ENCODE measurements around the gene CAP1.

CAP1 gene

DNA sequence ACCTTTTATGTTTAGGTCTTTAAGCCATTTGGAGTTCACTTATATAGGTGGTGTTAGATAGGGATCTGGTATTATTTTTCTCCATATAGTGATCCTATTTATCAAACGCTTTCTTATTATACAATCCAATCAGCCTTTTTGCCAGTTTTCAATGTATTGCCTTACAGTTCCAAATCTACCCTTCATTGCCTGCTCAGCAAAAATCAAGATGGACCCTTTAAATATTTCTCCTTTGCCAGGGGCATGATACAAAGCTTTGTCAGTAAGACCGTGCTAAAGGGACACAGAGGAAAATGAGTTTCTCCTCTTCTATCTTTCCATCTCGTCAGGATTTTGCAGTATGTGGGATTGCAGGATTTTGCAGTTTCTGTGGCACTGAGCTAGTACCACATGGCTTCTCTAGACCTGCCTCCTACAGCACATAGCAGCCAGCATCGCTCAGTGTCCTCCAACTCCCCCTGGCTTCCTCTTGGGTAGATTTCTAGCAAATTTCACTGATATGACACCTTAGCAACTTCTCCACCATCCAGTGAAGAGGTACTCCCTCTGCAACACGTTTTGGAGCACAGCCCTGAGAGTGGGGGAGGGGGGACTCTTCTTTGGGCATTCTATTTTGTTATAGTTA, 22.5 kb upstream of the CAP1 start:
- TF ChIP-seq, protein P1, sequence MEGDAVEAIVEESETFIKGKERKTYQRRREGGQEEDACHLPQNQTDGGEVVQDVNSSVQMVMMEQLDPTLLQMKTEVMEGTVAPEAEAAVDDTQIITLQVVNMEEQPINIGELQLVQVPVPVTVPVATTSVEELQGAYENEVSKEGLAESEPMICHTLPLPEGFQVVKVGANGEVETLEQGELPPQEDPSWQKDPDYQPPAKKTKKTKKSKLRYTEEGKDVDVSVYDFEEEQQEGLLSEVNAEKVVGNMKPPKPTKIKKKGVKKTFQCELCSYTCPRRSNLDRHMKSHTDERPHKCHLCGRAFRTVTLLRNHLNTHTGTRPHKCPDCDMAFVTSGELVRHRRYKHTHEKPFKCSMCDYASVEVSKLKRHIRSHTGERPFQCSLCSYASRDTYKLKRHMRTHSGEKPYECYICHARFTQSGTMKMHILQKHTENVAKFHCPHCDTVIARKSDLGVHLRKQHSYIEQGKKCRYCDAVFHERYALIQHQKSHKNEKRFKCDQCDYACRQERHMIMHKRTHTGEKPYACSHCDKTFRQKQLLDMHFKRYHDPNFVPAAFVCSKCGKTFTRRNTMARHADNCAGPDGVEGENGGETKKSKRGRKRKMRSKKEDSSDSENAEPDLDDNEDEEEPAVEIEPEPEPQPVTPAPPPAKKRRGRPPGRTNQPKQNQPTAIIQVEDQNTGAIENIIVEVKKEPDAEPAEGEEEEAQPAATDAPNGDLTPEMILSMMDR (IDR thresholded peaks at IDR 0.05; ENCODE audit: low read depth, low read length), result no peak
- in situ Hi-C loops (cut with HindIII; ENCODE audit: low sequenced_read_pairs), result no loop called here
- H3K4me3 ChIP-seq (ENCODE audit: low read depth, low read length), result no peak overlapping the region
- no peak for DNase-seq (ENCODE audit: low read depth, low spot score)

DNA sequence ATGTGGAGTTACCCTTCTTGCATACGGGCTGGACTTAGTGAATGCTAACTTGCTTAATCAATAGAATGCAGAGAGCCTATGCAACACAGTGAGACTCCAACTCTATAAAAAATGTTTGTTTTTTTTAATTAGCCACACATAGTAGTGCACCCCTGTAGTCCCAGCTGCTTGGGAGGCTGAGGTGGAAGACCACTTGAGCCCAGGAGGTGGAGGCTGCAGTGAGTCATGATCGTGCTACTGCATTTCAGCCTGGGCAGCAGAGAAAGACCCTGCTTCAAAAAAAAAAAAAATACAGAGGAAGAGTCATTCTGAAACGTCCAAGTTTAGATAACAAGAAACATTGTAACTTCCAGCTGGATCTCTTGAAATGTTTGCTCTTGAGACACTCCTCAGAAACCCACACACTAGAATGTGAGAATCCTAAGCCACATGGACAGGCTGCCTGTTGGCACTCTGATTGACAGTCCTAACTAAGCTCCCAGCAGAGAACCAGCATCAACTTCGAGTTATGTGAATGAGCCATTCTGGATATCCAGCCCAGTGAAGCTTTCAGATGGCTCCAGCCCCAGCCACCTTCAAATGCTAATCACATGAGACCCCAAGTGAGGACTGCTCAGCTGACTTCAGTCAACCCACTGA, 20.0 kb upstream of the CAP1 start:
- H3K4me3 ChIP-seq (ENCODE audit: low read depth, low read length), result no peak overlapping the region
- TF ChIP-seq, protein P1 (IDR thresholded peaks at IDR 0.05; ENCODE audit: low read depth, low read length), result no peak
- in situ Hi-C loops (cut with HindIII; ENCODE audit: low sequenced_read_pairs), result no loop called here
- DNase-seq (ENCODE audit: low read depth, low spot score), result no peak

DNA sequence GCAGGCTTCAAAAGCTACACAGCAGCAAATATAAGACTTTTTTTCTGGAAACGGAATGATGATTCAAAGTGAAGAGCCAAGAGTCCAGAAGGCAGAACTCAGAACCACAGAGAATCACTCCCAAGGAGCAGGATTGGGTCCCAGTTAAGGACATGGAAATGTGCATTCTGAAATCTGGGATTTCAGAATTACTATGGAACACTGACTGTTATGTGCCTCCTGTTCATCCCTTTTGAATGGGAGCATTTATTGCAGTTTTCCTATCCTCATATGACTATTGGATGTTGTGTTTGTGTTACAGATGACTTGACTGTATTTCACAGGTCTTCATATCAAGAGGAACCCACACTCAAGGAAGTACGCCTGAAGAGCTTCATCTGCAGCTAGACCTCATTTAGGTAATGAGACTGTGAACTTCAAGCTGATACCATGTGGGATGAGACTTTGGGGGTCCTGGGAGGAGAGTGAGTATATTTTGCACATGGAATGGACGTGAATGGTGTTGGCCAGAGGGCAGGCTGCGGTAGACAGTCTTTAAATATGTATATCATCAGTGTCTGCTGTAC, 17.1 kb upstream of the CAP1 start:
- TF ChIP-seq, protein P1 (IDR thresholded peaks at IDR 0.05; ENCODE audit: low read depth, low read length), result no peak
- no peak overlapping the region for H3K4me3 ChIP-seq (ENCODE audit: low read depth, low read length)
- no peak for DNase-seq (ENCODE audit: low read depth, low spot score)
- in situ Hi-C loops (cut with HindIII; ENCODE audit: low sequenced_read_pairs), result no loop called here

DNA sequence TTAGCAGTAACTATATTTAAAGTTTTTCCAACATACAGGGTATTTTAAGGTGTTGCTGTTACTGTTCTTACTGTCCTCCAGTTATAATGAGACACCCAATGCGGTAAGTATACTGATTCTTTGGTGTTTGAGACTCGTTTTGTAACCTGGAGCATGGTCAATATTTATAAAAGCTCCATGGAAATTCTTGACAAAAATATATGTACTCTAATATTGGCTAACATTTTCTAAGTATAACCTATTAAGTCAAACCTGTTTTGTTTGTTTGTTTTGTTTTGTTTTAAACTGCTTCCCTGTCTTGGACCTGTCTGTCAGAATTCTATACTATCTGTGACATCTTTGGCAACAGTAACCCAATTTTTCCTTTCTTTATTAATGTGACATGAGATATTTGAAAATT, 15.9 kb upstream of the CAP1 start:
- TF ChIP-seq, protein P1 (IDR thresholded peaks at IDR 0.05; ENCODE audit: low read depth, low read length), result no peak
- no peak overlapping the region for H3K4me3 ChIP-seq (ENCODE audit: low read depth, low read length)
- no peak for DNase-seq (ENCODE audit: low read depth, low spot score)
- in situ Hi-C loops (cut with HindIII; ENCODE audit: low sequenced_read_pairs), result no loop called here

DNA sequence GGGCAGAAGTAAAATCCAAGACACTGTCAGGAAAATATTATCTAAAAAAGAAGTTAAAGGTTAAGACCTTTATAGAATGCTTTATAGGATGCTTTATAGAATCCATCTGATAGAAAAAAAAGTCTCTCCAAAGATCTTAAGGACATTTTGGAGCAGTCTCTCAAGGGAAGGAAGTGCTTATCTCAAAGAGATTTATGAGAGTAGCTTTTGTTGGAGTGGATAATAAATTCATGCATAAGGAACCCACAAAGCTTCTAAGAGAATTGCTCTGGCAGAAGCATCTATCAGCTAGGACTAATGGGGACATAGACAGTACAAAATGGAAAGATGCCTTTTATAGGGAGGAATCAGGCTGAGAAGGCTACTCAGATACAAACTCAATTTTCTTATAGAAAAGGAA, 12.9 kb upstream of the CAP1 start:
- TF ChIP-seq, protein P1 (IDR thresholded peaks at IDR 0.05; ENCODE audit: low read depth, low read length), result no peak
- no peak for DNase-seq (ENCODE audit: low read depth, low spot score)
- H3K4me3 ChIP-seq (ENCODE audit: low read depth, low read length), result no peak overlapping the region
- in situ Hi-C loops (cut with HindIII; ENCODE audit: low sequenced_read_pairs), result no loop called here

DNA sequence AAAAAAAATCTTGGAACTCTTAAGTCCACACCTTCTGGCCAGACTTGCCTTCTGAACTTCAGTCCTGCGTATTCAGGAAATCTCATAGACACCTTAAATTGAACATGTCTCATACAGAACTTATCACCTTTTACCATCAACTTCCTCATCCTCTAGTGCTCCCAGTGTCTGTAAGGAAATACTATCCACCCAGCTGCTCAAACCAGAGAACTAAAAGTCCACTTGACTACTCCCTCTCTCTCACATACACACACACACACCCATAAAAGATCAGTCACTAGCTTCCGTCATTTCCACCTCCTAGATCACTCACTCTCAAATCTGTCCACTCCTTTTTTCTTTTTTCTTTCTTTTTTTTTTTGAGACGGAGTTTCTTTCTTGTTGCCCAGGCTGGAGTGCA, 10.9 kb upstream of the CAP1 start:
- no peak overlapping the region for H3K4me3 ChIP-seq (ENCODE audit: low read depth, low read length)
- no peak for DNase-seq (ENCODE audit: low read depth, low spot score)
- TF ChIP-seq, protein P1 (IDR thresholded peaks at IDR 0.05; ENCODE audit: low read depth, low read length), result no peak
- in situ Hi-C loops (cut with HindIII; ENCODE audit: low sequenced_read_pairs), result no loop called here
